HUES64 (cell line): Measurements from ENCODE around the gene RFC1.
A peak's percentile ranks its signal among the peaks of the same experiment; 100 is the strongest.
"Not testable (repeated sequence)": the region's sequence is repeated elsewhere in the genome, so short reads cannot be mapped to it uniquely, and the experiment has no call there.

ENCODE experiments used
- H3K27ac ChIP-seq: 2 replicates; pipeline ENCODE4 v1.7.0; 2013; ENCODE audit warnings: low read depth, low read length, inconsistent platforms
- H3K27me3 ChIP-seq: 2 replicates; pipeline ENCODE4 v1.6.1; 2013; ENCODE audit warnings: mild to moderate bottlenecking, low read length; ENCODE audit not compliant: insufficient read depth
- H3K36me3 ChIP-seq: 2 replicates; pipeline ENCODE4 v1.6.1; 2013; ENCODE audit warnings: mild to moderate bottlenecking, low read length; ENCODE audit not compliant: insufficient read depth
- H3K4me1 ChIP-seq: 2 replicates; pipeline ENCODE4 v1.6.1; 2013; ENCODE audit warnings: mild to moderate bottlenecking, low read length, moderate library complexity; ENCODE audit not compliant: insufficient read depth
- H3K4me3 ChIP-seq: 2 replicates; pipeline ENCODE4 v1.5.1; 2013; ENCODE audit warnings: mild to moderate bottlenecking, low read length, moderate library complexity
- H3K9ac ChIP-seq: 2 replicates; pipeline ENCODE4 v1.6.1; 2013; ENCODE audit warnings: mild to moderate bottlenecking, low read depth, low read length
- H3K9me3 ChIP-seq: 2 replicates; pipeline ENCODE4 v1.6.1; 2013; ENCODE audit warnings: low read depth, low read length; ENCODE audit not compliant: insufficient read depth
- whole genome bisulfite sequencing: fragments of 150-250, 120-280 bp; methylation state at CpG from one replicate; pipeline ENCODE4 v1.1.7; 2013; ENCODE audit warnings: missing lambda C conversion rate; 5-methylcytosine and 5-hydroxymethylcytosine counted together

The RFC1 gene

GRCh38 chr4:39384563-39384962 is 18.4 kb upstream of the RFC1 start:
- no peaks in the 10 kb centered on the region for H3K36me3 ChIP-seq
- 84% methylated on average over 8 of the region's 11 CpGs for WGBS
- no peak overlapping the region for H3K27ac ChIP-seq
- H3K4me3 ChIP-seq: no peak overlapping the region
- no peak overlapping the region for H3K9ac ChIP-seq
- no peaks in the 10 kb centered on the region; the same call in 1 of the 2 replicates for H3K27me3 ChIP-seq
- no peaks in the 10 kb centered on the region for H3K9me3 ChIP-seq
- peaks cover 4% of the 10 kb centered on the region; the same call in 1 of the 2 replicates for H3K4me1 ChIP-seq

GRCh38 chr4:39383690-39384089 is 17.5 kb upstream of the RFC1 start:
- H3K4me1 ChIP-seq: peaks cover 4% of the 10 kb centered on the region; the same call in 1 of the 2 replicates
- no peaks in the 10 kb centered on the region for H3K36me3 ChIP-seq
- no peak overlapping the region for H3K4me3 ChIP-seq
- no peaks in the 10 kb centered on the region for H3K9me3 ChIP-seq
- no peak overlapping the region for H3K27ac ChIP-seq
- no peak overlapping the region for H3K9ac ChIP-seq
- H3K27me3 ChIP-seq: no peaks in the 10 kb centered on the region; the same call in 1 of the 2 replicates
- WGBS: 98% methylated on average over 1 of the region's 1 CpG

GRCh38 chr4:39375478-39375877 is 9.3 kb upstream of the RFC1 start:
- no peaks in the 10 kb centered on the region for H3K36me3 ChIP-seq
- H3K27me3 ChIP-seq: no peaks in the 10 kb centered on the region; the same call in 1 of the 2 replicates
- no peaks in the 10 kb centered on the region for H3K4me1 ChIP-seq
- 0 out of 2 replicates have a peak, but pooled peaks cover 6% of the 10 kb centered on the region for H3K9me3 ChIP-seq
- 84% methylated on average over 4 of the region's 4 CpGs for WGBS
- no peak overlapping the region for H3K9ac ChIP-seq
- no peak overlapping the region for H3K27ac ChIP-seq
- H3K4me3 ChIP-seq: no peak overlapping the region

GRCh38 chr4:39371209-39371608 is 5.0 kb upstream of the RFC1 start:
- H3K27ac ChIP-seq, H3K4me1 ChIP-seq, H3K9ac ChIP-seq, H3K4me3 ChIP-seq, H3K36me3 ChIP-seq: not testable (repeated sequence)
- peaks cover 14% of the 10 kb centered on the region; the same call in 1 of the 2 replicates for H3K27me3 ChIP-seq
- 86% methylated on average over 6 of the region's 6 CpGs for WGBS
- H3K9me3 ChIP-seq: 0 out of 2 replicates have a peak, but pooled peaks cover 11% of the 10 kb centered on the region

GRCh38 chr4:39369301-39369700 is 3.1 kb upstream of the RFC1 start:
- 87% methylated on average over 3 of the region's 4 CpGs for WGBS
- Histone ChIP-seq H3K27me3 (peaks cover 14% of the 10 kb centered on the region; the same call in 1 of the 2 replicates), H3K4me3 (no peak overlapping the region), H3K4me1 (peaks cover 7% of the 10 kb centered on the region; the same call in 1 of the 2 replicates), H3K9me3 (0 out of 2 replicates have a peak, but pooled peaks cover 11% of the 10 kb centered on the region), H3K36me3 (no peaks in the 10 kb centered on the region), H3K9ac (no peak overlapping the region), H3K27ac (no peak overlapping the region)

- no peak overlapping the region for H3K4me3 ChIP-seq
- H3K27ac ChIP-seq: no peak overlapping the region
- no peaks in the 10 kb centered on the region for H3K36me3 ChIP-seq
- H3K9ac ChIP-seq: no peak overlapping the region
- H3K9me3 ChIP-seq: 0 out of 2 replicates have a peak, but pooled peaks cover 7% of the 10 kb centered on the region
- 92% methylated on average over 6 of the region's 6 CpGs for WGBS
- peaks cover 7% of the 10 kb centered on the region; the same call in 1 of the 2 replicates for H3K4me1 ChIP-seq
- peaks cover 14% of the 10 kb centered on the region; the same call in 1 of the 2 replicates for H3K27me3 ChIP-seq
Measured at GRCh38 chr4:39367166-39367565, 1.0 kb upstream of the RFC1 start.

GRCh38 chr4:39365360-39365759 is 802 bp downstream of the RFC1 start:
- peak overlapping the region; percentile 94 for H3K9ac ChIP-seq
- H3K9me3 ChIP-seq: 0 out of 2 replicates have a peak, but pooled peaks cover 4% of the 10 kb centered on the region
- peaks cover 7% of the 10 kb centered on the region; the same call in 1 of the 2 replicates for H3K4me1 ChIP-seq
- no peaks in the 10 kb centered on the region for H3K36me3 ChIP-seq
- H3K27ac ChIP-seq: 0 out of 2 replicates have a peak overlapping the region, but pooled peaks have one; percentile 94
- 19% methylated on average over 6 of the region's 7 CpGs for WGBS
- peaks cover 14% of the 10 kb centered on the region; the same call in 1 of the 2 replicates for H3K27me3 ChIP-seq
- H3K4me3 ChIP-seq: peak overlapping the region; percentile 80

GRCh38 chr4:39363773-39364393 is 2.3 kb downstream of the RFC1 start:
- Histone ChIP-seq H3K9ac (no peak overlapping the region), H3K4me1 (peaks cover 7% of the 10 kb centered on the region; the same call in 1 of the 2 replicates), H3K4me3 (no peak overlapping the region), H3K9me3 (0 out of 2 replicates have a peak, but pooled peaks cover 4% of the 10 kb centered on the region), H3K27me3 (peaks cover 14% of the 10 kb centered on the region; the same call in 1 of the 2 replicates), H3K27ac (no peak overlapping the region), H3K36me3 (no peaks in the 10 kb centered on the region)
- WGBS: 96% methylated on average over 4 of the region's 4 CpGs

- Histone ChIP-seq H3K4me1 (peaks cover 7% of the 10 kb centered on the region; the same call in 1 of the 2 replicates), H3K9me3 (0 out of 2 replicates have a peak, but pooled peaks cover 4% of the 10 kb centered on the region), H3K36me3 (no peaks in the 10 kb centered on the region), H3K4me3 (no peak overlapping the region), H3K27me3 (peaks cover 14% of the 10 kb centered on the region; the same call in 1 of the 2 replicates), H3K9ac (no peak overlapping the region), H3K27ac (no peak overlapping the region)
- WGBS: 89% methylated on average over 2 of the region's 3 CpGs
Measured at GRCh38 chr4:39362827-39363226, 3.3 kb downstream of the RFC1 start.

- H3K4me3 ChIP-seq, H3K4me1 ChIP-seq, H3K9ac ChIP-seq, H3K36me3 ChIP-seq, H3K9me3 ChIP-seq, H3K27me3 ChIP-seq, H3K27ac ChIP-seq: not testable (repeated sequence)
- WGBS: 90% methylated on average over 4 of the region's 4 CpGs
Measured at GRCh38 chr4:39360611-39361010, 5.6 kb downstream of the RFC1 start.

GRCh38 chr4:39357002-39357401 is 9.2 kb downstream of the RFC1 start:
- Histone ChIP-seq H3K36me3 (no peaks in the 10 kb centered on the region), H3K27ac (no peak overlapping the region), H3K4me3 (no peak overlapping the region), H3K4me1 (no peaks in the 10 kb centered on the region; the same call in 1 of the 2 replicates), H3K27me3 (no peaks in the 10 kb centered on the region), H3K9me3 (no peaks in the 10 kb centered on the region), H3K9ac (no peak overlapping the region)
- 100% methylated on average over 1 of the region's 1 CpG for WGBS
